WERI-Rb-1 (cell line): ENCODE data around the gene KPNA6.
A peak's percentile ranks its signal among the peaks of the same experiment; 100 is the strongest.

Source experiments
- DNase-seq: peaks from one replicate; pipeline ENCODE4 v3.0.0-alpha.2; 2020
- H3K27ac ChIP-seq: fragments of 250-450 bp; sonication (Bioruptor Pico); 2 replicates; pipeline ENCODE4 v1.5.1; 2020; ENCODE audit warnings: mild to moderate bottlenecking, moderate library complexity
- H3K27me3 ChIP-seq: fragments of 250-450 bp; sonication (Bioruptor Pico); 2 replicates; pipeline ENCODE4 v1.5.1; 2021; ENCODE audit warnings: mild to moderate bottlenecking, low read depth, moderate library complexity; ENCODE audit not compliant: insufficient read depth, severe bottlenecking
- H3K36me3 ChIP-seq: fragments of 250-450 bp; sonication (Bioruptor Pico); 2 replicates; pipeline ENCODE4 v1.5.1; 2020; ENCODE audit warnings: mild to moderate bottlenecking, moderate library complexity
- H3K4me3 ChIP-seq: 2 replicates; pipeline ENCODE4 v1.5.1; 2011; ENCODE audit warnings: low read depth, mild to moderate bottlenecking, control low read depth, low read length
- H3K9me3 ChIP-seq: fragments of 250-450 bp; sonication (Bioruptor Pico); 2 replicates; pipeline ENCODE4 v1.5.1; 2021; ENCODE audit warnings: mild to moderate bottlenecking, moderate library complexity; ENCODE audit not compliant: severe bottlenecking
- TF ChIP-seq, protein P1 (sequence below): IDR thresholded peaks from 2 replicates; pipeline ENCODE4 v1.5.1; 2011; ENCODE audit warnings: low read depth, mild to moderate bottlenecking, control low read depth, inconsistent platforms, low read length

Gene KPNA6

DNA sequence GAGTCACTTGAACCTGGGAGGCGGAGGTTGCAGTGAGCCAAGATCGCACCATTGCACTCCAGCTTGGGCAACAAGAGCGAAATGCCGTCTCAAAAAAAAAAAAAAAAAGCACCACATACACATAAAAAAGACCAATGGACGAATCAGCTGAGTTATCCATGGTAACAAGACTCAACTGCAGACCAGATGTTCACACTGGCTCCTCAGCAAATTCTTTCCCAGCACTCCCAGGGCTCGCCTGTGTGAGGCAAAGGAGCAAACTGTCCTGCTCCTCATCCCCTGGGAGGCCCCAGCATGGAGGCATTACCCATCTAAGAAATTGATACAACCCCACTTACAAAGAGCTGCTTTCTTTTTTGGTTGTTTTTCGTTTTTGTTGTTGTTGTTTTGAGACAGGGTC is 111.2 kb downstream of the KPNA6 start:
- H3K27me3 ChIP-seq: no peaks in the 10 kb centered on the region
- H3K4me3 ChIP-seq: no peak overlapping the region
- DNase-seq: no peak
- H3K9me3 ChIP-seq: no peaks in the 10 kb centered on the region
- peaks cover 19% of the 10 kb centered on the region for H3K36me3 ChIP-seq
- no peak overlapping the region for H3K27ac ChIP-seq
- TF ChIP-seq, protein P1, sequence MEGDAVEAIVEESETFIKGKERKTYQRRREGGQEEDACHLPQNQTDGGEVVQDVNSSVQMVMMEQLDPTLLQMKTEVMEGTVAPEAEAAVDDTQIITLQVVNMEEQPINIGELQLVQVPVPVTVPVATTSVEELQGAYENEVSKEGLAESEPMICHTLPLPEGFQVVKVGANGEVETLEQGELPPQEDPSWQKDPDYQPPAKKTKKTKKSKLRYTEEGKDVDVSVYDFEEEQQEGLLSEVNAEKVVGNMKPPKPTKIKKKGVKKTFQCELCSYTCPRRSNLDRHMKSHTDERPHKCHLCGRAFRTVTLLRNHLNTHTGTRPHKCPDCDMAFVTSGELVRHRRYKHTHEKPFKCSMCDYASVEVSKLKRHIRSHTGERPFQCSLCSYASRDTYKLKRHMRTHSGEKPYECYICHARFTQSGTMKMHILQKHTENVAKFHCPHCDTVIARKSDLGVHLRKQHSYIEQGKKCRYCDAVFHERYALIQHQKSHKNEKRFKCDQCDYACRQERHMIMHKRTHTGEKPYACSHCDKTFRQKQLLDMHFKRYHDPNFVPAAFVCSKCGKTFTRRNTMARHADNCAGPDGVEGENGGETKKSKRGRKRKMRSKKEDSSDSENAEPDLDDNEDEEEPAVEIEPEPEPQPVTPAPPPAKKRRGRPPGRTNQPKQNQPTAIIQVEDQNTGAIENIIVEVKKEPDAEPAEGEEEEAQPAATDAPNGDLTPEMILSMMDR: no peak

DNA sequence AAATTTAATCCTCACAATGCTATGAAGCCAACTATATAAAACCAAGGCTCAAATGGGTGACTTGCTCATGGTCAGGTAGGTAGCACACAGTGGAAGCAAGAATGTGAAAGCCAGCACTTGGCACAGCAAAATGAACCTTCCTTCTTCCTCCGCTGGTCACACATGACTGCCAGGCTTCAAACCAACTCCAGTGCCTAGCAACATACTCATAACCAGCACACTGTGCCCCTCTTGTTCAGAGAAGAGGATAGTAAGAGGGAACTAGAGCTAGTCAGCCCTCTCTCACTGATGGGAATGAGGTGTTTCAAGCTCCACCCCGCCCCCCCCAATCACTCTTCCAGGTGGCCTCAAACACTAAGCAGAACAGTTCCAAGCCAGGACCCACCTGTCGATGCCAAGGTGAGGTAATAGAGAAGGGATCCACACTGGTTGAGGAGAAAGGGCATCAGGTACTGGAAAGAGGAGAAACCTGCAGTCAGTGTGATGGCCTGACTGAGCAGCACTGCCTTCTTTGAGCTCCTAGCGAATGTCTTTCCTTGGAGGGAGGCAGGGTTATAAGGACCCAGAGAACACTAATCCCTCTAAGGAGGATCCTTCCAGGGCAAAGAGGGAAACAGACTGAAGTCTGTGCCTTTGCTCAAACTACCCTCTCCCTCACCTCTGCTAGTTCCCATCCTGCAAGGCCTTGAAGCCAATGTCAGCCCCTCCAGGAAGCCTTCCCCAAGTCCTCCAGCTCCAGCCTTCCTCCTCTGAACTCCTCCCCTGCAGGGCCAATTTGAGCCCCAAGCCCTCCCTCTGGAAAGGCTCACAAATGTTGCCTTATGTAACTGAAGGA is 113.1 kb downstream of the KPNA6 start:
- H3K27ac ChIP-seq: 0 out of 2 replicates have a peak overlapping the region, but pooled peaks have one; percentile 16
- no peaks in the 10 kb centered on the region for H3K9me3 ChIP-seq
- TF ChIP-seq, protein P1: no peak
- peak overlapping the region; percentile 93 for H3K4me3 ChIP-seq
- peaks cover 33% of the 10 kb centered on the region for H3K36me3 ChIP-seq
- no peaks in the 10 kb centered on the region for H3K27me3 ChIP-seq
- no peak for DNase-seq

DNA sequence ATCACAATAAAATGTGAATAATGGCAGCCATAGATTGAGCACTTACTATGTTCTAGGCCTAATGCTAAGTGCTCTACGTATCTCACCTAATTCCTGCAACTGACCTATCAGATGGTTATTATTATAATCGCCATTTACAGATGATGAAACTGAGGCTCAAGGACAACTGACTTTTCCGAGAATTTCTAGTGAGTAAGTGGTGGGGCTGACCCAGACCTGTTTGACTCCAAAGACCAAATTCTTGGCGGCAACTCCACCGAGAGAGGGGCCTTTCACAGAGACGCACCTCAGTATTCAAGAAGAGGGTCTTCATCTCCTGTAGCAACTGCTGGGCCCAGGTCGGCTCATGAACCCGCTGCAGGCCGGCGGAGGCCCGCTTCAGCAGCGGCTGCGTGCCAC is 113.7 kb downstream of the KPNA6 start:
- Histone ChIP-seq H3K36me3 (peaks cover 31% of the 10 kb centered on the region), H3K4me3 (peak overlapping the region; percentile 93), H3K27ac (0 out of 2 replicates have a peak overlapping the region, but pooled peaks have one; percentile 16), H3K27me3 (no peaks in the 10 kb centered on the region), H3K9me3 (no peaks in the 10 kb centered on the region)
- no peak for DNase-seq
- TF ChIP-seq, protein P1: no peak

DNA sequence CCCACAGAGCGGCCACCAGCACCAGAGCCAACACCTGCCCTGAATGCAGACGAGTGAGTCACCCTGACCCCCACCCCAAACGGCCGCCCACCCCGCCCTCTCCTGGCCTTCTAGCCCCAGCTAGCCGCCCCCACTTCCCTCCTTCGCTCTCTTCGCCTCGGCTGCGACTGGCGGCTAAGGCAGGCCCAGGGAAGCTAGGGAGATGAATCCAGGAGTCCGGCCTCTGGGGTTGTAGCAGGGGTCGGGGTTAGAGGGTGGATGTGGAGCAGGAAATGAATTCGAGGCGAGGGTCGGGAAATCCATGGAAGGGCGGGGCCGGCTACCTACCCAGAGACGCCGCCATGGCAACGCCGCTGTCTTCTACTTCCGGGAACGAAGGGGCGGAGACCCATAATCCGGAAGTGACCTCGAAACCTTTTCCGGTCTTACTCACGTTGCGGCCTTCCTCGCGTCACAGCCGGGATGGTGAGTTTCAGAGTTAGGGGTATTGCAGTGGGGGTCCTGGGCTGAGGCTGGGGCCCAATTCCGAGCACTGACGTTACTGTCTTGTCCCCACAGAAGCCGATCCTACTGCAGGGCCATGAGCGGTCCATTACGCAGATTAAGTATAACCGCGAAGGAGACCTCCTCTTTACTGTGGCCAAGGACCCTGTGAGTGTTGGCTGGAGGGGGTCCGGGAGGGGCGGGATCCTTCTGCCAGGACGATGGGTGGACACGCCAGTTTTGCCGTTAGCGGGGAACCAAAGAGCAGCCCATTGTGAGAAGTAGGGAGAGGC is 114.3 kb downstream of the KPNA6 start, which contains the start of the genes EIF3I and TMEM234:
EIF3I (plus strand) TSS at position 428 of the 776 bp plus-strand sequence; CDS start at position 463, 35 bp downstream.
TMEM234 (minus strand) TSS at position 374 of the 776 bp plus-strand sequence; CDS start at position 343, 31 bp downstream.
- H3K9me3 ChIP-seq: no peaks in the 10 kb centered on the region
- peak; percentile 90 for DNase-seq
- peak within 1 kb of the TSS; percentile 93 for H3K4me3 ChIP-seq
- peaks cover 31% of the 10 kb centered on the region for H3K36me3 ChIP-seq
- no peaks in the 10 kb centered on the region for H3K27me3 ChIP-seq
- TF ChIP-seq, protein P1: no peak
- peak within 1 kb of the TSS; percentile 65 for H3K27ac ChIP-seq

DNA sequence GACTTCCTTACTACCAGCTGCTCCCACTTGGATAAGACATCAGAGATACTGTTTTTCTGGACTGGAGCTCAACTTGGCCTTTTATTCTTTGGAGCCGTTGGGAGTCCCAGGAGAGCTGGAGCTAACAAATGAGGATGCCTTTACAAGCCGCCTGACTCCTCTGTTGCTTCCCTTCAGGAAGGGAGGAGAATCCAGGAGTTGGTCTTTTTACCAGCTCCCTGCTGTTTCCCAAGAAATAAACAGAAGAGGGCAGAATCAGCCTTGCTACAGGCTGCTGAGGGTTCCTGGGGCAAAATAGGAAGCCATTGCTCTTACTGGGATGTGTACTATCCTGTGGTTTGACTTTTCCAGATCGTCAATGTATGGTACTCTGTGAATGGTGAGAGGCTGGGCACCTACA is 115.8 kb downstream of the KPNA6 start:
- H3K36me3 ChIP-seq: peaks cover 45% of the 10 kb centered on the region

More for the DNA sequence above, 115.8 kb downstream of the KPNA6 start:
- H3K4me3 ChIP-seq: no peak overlapping the region
- no peaks in the 10 kb centered on the region for H3K27me3 ChIP-seq
- TF ChIP-seq, protein P1: no peak
- DNase-seq: no peak
- H3K9me3 ChIP-seq: no peaks in the 10 kb centered on the region
- H3K27ac ChIP-seq: no peak overlapping the region
